H1 (cell line): Measurements from ENCODE around the gene WNT11. TPM values are rescaled to one million over a fixed set of nuclear protein-coding genes. Genes with fewer than 3 reads are reported as not detected.

Experiments used
- CTCF ChIA-PET: fragments of 300-600 bp; sonication (Branson Sonifier 250); formaldehyde crosslinking; loops from one replicate; lab custom pipeline; 2021; ENCODE audit not compliant: partially characterized antibody; lab: Charles Lee
- POLR2A ChIA-PET: fragments of 300-600 bp; sonication (Branson Sonifier 250); formaldehyde crosslinking; loops from one replicate; lab custom pipeline; 2021; ENCODE audit warnings: inconsistent platforms; ENCODE audit not compliant: partially characterized antibody; lab: Charles Lee
- DNase-seq, 2 experiments: peaks; one replicate each; pipeline versions ENCODE4 v3.0.0 to v3.0.0-alpha.2; 2010 to 2022; ENCODE audit warnings: low spot score in 2 of 2, low read depth in 1 of 2, mixed read lengths in 1 of 2
- FAIRE-seq: peaks from 2 replicates; lab custom pipeline; 2011; peaks lifted over from hg19 to GRCh38; lab: Jason Lieb, UNC
- H2AFZ ChIP-seq: 2 replicates; pipeline ENCODE4 v1.8.1; 2012; ENCODE audit warnings: low read length, inconsistent platforms
- H2AK5ac ChIP-seq: 2 replicates; pipeline ENCODE4 v1.6.1; 2013; ENCODE audit warnings: low read depth, low read length
- H2BK120ac ChIP-seq: replicated peaks from 2 replicates; pipeline ENCODE3; 2013; ENCODE audit warnings: low read depth, low read length, inconsistent platforms
- H2BK12ac ChIP-seq: 2 replicates; pipeline ENCODE4 v1.6.1; 2013; ENCODE audit warnings: low read depth, low read length
- H2BK15ac ChIP-seq: 2 replicates; pipeline ENCODE4 v1.6.1; 2013; ENCODE audit warnings: low read length
- H2BK20ac ChIP-seq: 2 replicates; pipeline ENCODE4 v1.6.1; 2013; ENCODE audit warnings: low read length
- H2BK5ac ChIP-seq: 2 replicates; pipeline ENCODE4 v1.6.1; 2013; ENCODE audit warnings: low read depth, low read length
- H3K14ac ChIP-seq: 2 replicates; pipeline ENCODE4 v1.6.1; 2013; ENCODE audit warnings: inconsistent platforms; ENCODE audit not compliant: insufficient read length
- H3K18ac ChIP-seq: 2 replicates; pipeline ENCODE4 v1.6.1; 2013; ENCODE audit warnings: low read length; ENCODE audit errors: extremely low read depth
- H3K23ac ChIP-seq: 2 replicates; pipeline ENCODE4 v1.6.1; 2013; ENCODE audit warnings: inconsistent platforms; ENCODE audit not compliant: insufficient read length
- H3K23me2 ChIP-seq: 2 replicates; pipeline ENCODE4 v1.6.1; 2013; ENCODE audit warnings: low read depth, low read length
- H3K27ac ChIP-seq: 2 replicates; pipeline ENCODE4 v1.6.1; 2011; ENCODE audit warnings: low read depth, low read length, inconsistent platforms
- H3K27me3 ChIP-seq, 4 experiments: replicated peaks in 1 of 4; 1 replicate in 1 of 4; 2 replicates in 3 of 4; pipeline versions ENCODE4 v1.6.1 to v1.8.1; 2011 to 2013; ENCODE audit warnings: low read length in 3 of 4, mild to moderate bottlenecking in 3 of 4, inconsistent platforms in 2 of 4, mixed read lengths in 2 of 4, moderate library complexity in 1 of 4; ENCODE audit not compliant: control insufficient read depth in 3 of 4, insufficient read depth in 3 of 4; ENCODE audit errors: extremely low read depth in 1 of 4
- H3K36me3 ChIP-seq, 4 experiments: 2 replicates each; pipeline versions ENCODE4 v1.6.1 to v1.8.1; 2011 to 2013; ENCODE audit warnings: mild to moderate bottlenecking in 4 of 4, low read length in 3 of 4, moderate library complexity in 2 of 4, control low read depth in 1 of 4, inconsistent platforms in 1 of 4; ENCODE audit not compliant: insufficient read depth in 4 of 4, control insufficient read depth in 2 of 4
- H3K4ac ChIP-seq: replicated peaks from 2 replicates; pipeline ENCODE3; 2013; ENCODE audit warnings: low read length, low read depth, mixed read lengths, inconsistent platforms; ENCODE audit not compliant: insufficient read length
- H3K4me1 ChIP-seq, 4 experiments: replicated peaks in 1 of 4; 1 replicate in 1 of 4; 2 replicates in 3 of 4; pipeline versions ENCODE4 v1.6.1 to v1.8.1; 2011 to 2013; ENCODE audit warnings: low read length in 3 of 4, inconsistent platforms in 2 of 4, mixed read lengths in 1 of 4; ENCODE audit not compliant: insufficient read depth in 4 of 4, control insufficient read depth in 3 of 4
- H3K4me2 ChIP-seq, 2 experiments: 2 replicates each; pipeline versions ENCODE4 v1.6.1 to v1.8.1; 2011 to 2013; ENCODE audit warnings: low read depth in 2 of 2, low read length in 2 of 2, control low read depth in 1 of 2, inconsistent platforms in 1 of 2, mild to moderate bottlenecking in 1 of 2; ENCODE audit not compliant: insufficient read depth in 1 of 2
- H3K4me3 ChIP-seq, 4 experiments: fragments of 200-600, 300-600 bp in 1 of 4; sonication (generic), shearing (Covaris generic), sonication (Bioruptor Twin) in 1 of 4; 2 replicates each; pipeline versions ENCODE4 v1.5.1 to v1.8.1; 2011 to 2016; ENCODE audit warnings: low read length in 4 of 4, low read depth in 3 of 4, control low read depth in 2 of 4, inconsistent platforms in 2 of 4, mild to moderate bottlenecking in 2 of 4, mixed read lengths in 1 of 4, moderate library complexity in 1 of 4; ENCODE audit not compliant: insufficient read depth in 2 of 4; ENCODE audit errors: extremely low read depth in 1 of 4
- H3K56ac ChIP-seq: replicated peaks from 2 replicates; pipeline ENCODE3; 2013; ENCODE audit warnings: low read depth, mild to moderate bottlenecking, mixed read lengths, low read length, inconsistent platforms; ENCODE audit not compliant: insufficient read length
- H3K79me1 ChIP-seq: 2 replicates; pipeline ENCODE4 v1.6.1; 2013; ENCODE audit warnings: low read depth, low read length, control low read depth
- H3K79me2 ChIP-seq, 2 experiments: 2 replicates each; pipeline versions ENCODE4 v1.6.1 to v1.8.1; 2012 to 2013; ENCODE audit warnings: low read length in 2 of 2, mild to moderate bottlenecking in 2 of 2, inconsistent platforms in 1 of 2; ENCODE audit not compliant: insufficient read depth in 2 of 2, control insufficient read depth in 1 of 2
- H3K9ac ChIP-seq, 4 experiments: replicated peaks in 1 of 4; 1 replicate in 1 of 4; 2 replicates in 3 of 4; pipeline versions ENCODE4 v1.6.1 to v1.8.1; 2011 to 2013; ENCODE audit warnings: low read depth in 3 of 4, low read length in 3 of 4, control low read depth in 2 of 4, mild to moderate bottlenecking in 2 of 4, moderate library complexity in 2 of 4, inconsistent platforms in 1 of 4; ENCODE audit errors: extremely low read depth in 1 of 4
- H3K9me3 ChIP-seq, 2 experiments: 2 replicates each; pipeline versions ENCODE4 v1.6.1 to v1.8.1; 2012 to 2013; ENCODE audit warnings: mild to moderate bottlenecking in 2 of 2, moderate library complexity in 2 of 2, control low read depth in 1 of 2, inconsistent platforms in 1 of 2, low read depth in 1 of 2, low read length in 1 of 2, mixed read lengths in 1 of 2; ENCODE audit not compliant: insufficient read depth in 2 of 2
- H4K20me1 ChIP-seq, 2 experiments: replicated peaks in 1 of 2; 2 replicates each; pipeline versions ENCODE3 to v1.8.1; 2011 to 2013; ENCODE audit warnings: inconsistent platforms in 2 of 2, low read length in 2 of 2, mild to moderate bottlenecking in 1 of 2; ENCODE audit not compliant: insufficient read depth in 2 of 2, control insufficient read depth in 1 of 2
- H4K5ac ChIP-seq: 2 replicates; pipeline ENCODE4 v1.6.1; 2013; ENCODE audit warnings: low read length, low read depth, mixed read lengths, inconsistent platforms; ENCODE audit not compliant: insufficient read length
- H4K8ac ChIP-seq: 2 replicates; pipeline ENCODE4 v1.8.0; 2013; ENCODE audit warnings: mild to moderate bottlenecking, moderate library complexity, low read length, inconsistent platforms; ENCODE audit not compliant: insufficient read depth; ENCODE audit errors: extremely low read depth
- H4K91ac ChIP-seq: replicated peaks from 2 replicates; pipeline ENCODE3; 2013; ENCODE audit warnings: low read length, mixed read lengths, inconsistent platforms; ENCODE audit not compliant: insufficient read length
- ASH2L ChIP-seq: fragments of 200-600, 300-600 bp; sonication (generic); IDR thresholded peaks from one replicate; pipeline ENCODE4 v1.7.1; 2017; ENCODE audit warnings: low read length
- ATF2 ChIP-seq: IDR thresholded peaks from 2 replicates; pipeline ENCODE4 v1.6.1; 2012; ENCODE audit warnings: low read length, inconsistent platforms
- ATF3 ChIP-seq: IDR thresholded peaks from 2 replicates; pipeline ENCODE4 v1.6.1; 2011; ENCODE audit warnings: low read depth, mild to moderate bottlenecking, low read length; ENCODE audit not compliant: insufficient read depth
- CREB1 ChIP-seq: IDR thresholded peaks from 2 replicates; pipeline ENCODE4 v1.6.1; 2012; ENCODE audit warnings: inconsistent platforms
- EP300 ChIP-seq, 2 experiments: IDR thresholded peaks; 1 replicate in 1 of 2; 2 replicates in 1 of 2; pipeline ENCODE4 v1.6.1; 2011 to 2012; ENCODE audit warnings: low read depth in 2 of 2, low read length in 2 of 2, mild to moderate bottlenecking in 2 of 2, borderline replicate concordance in 1 of 2, inconsistent platforms in 1 of 2, moderate library complexity in 1 of 2
- GTF2F1 ChIP-seq: IDR thresholded peaks from 2 replicates; pipeline ENCODE4 v1.6.1; 2012; ENCODE audit warnings: low read depth, low read length, improper control_type of control experiment, borderline replicate concordance
- KDM4A ChIP-seq: IDR thresholded peaks from one replicate; pipeline ENCODE4 v1.7.1; 2012; ENCODE audit warnings: low read depth, mild to moderate bottlenecking, moderate library complexity, low read length, inconsistent platforms; ENCODE audit not compliant: severe bottlenecking
- PHF8 ChIP-seq: fragments of 200-600 bp; sonication (generic); conservative IDR thresholded peaks from 2 replicates; pipeline ENCODE4 v1.7.1; 2012; ENCODE audit warnings: low read depth, mild to moderate bottlenecking, inconsistent platforms, low read length, moderate library complexity
- SIX5 ChIP-seq: IDR thresholded peaks from 2 replicates; pipeline ENCODE4 v1.6.1; 2011; ENCODE audit warnings: mild to moderate bottlenecking, low read depth, low read length
- WGBS, 2 experiments: shearing (Covaris generic) in 1 of 2; methylation state at CpG; one replicate each; pipeline versions ENCODE4 v1.1.6 to v1.1.7; 2013 to 2015; ENCODE audit warnings: low lambda C conversion rate in 2 of 2, mixed read lengths in 2 of 2, inconsistent platforms in 1 of 2, low coverage in 1 of 2, missing lambda C conversion rate in 1 of 2; ENCODE audit not compliant: insufficient replicate concordance in 2 of 2, insufficient coverage in 1 of 2, insufficient read length in 1 of 2; ENCODE audit errors: extremely low coverage in 1 of 2, missing lambda C conversion rate in 1 of 2; 5-methylcytosine and 5-hydroxymethylcytosine counted together
- polyA plus RNA-seq, 7 experiments: library from polyadenylated mRNA; depleted of rRNA in 3 of 7; stranded (reverse) in 5 of 7; unstranded in 2 of 7; fragments of >200 nt in 5 of 7; fragments of 200-250 nt in 2 of 7; gene quantifications; 1 replicate in 5 of 7; 2 replicates in 1 of 7; 4 replicates in 1 of 7; pipeline versions ENCODE4 v1.2.1 to v1.2.3, GENCODE V29; 2011 to 2013; ENCODE audit warnings: missing spikeins in 2 of 7, mixed read lengths in 2 of 7
- total RNA-seq: library from RNA; stranded (reverse); fragmentation: NEBNext Ultra II Directional; extraction: Animal tissue kit (Norgen Biotek cat#: 25700); gene quantifications from 2 replicates; pipeline ENCODE4 v1.2.1, GENCODE V29; 2021

WNT11 gene
- total and polyA plus RNA-seq, 2 of the 8 experiments (the other 6 are each of a cell fraction or from before 2014, with no cell fraction given), result 0.11 to 0.45 TPM

DNA sequence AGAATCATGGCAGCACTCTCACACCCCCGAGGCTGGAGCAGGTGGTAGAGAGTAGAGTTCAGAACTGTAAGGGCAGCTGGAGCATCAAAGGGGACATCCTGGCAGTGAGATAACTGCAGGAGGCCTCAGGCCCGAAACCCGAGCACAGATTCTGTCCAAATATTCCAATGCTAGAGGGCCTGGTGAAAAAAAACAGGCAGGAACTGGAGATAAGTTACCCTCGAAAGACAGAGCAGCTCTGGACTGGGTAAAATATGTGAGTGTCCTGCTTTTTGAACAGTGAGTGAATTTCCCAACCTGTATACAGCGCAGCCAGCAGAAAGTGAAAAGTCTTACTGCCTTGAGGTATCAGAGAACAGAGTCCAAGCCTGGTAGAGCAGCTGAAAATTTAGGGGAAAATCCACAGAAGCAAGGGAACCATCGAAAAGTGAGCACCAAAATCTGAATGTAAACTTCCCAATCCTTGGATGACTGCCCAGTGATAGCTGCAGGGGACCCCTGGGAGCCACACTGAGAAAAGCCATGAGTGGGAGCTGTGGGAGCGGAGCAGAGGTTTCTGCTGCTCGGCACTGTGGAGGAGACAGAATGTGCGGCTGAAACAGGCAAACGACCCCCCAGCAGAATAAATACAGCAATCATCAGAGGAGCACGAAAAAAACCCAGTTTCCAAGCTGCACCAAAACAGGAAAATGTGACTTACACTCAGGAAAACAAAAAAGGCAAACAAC, 50.6 kb downstream of the WNT11 start:
- no peak overlapping the region for H3K9ac ChIP-seq
- H3K4me1 ChIP-seq, result peaks cover 0 to 3% (median 2%) of the 10 kb centered on the region in 4 experiments; a peak in 2 of 7 replicates
- H3K4me2 ChIP-seq, result no peak overlapping the region
- no peak overlapping the region for H2BK120ac ChIP-seq
- no peak overlapping the region for H3K4ac ChIP-seq
- no peak overlapping the region for H3K4me3 ChIP-seq
- no peak overlapping the region for H4K8ac ChIP-seq
- DNase-seq, result no peak
- no peaks in the 10 kb centered on the region for H3K36me3 ChIP-seq
- H2BK5ac ChIP-seq, result no peak overlapping the region
- WGBS, 2 experiments, result 90% methylated on average over 11 of the region's 11 CpGs; no CpG with 5 or more reads in 1 of the 2 experiments
- H3K79me1 ChIP-seq, result no peaks in the 10 kb centered on the region
- no peak overlapping the region for H2BK15ac ChIP-seq
- no peak overlapping the region for H3K27ac ChIP-seq
- no peak overlapping the region for H2BK12ac ChIP-seq
- H3K9me3 ChIP-seq, result no peaks in the 10 kb centered on the region
- H4K5ac ChIP-seq, result no peak overlapping the region
- no peaks in the 10 kb centered on the region for H3K23me2 ChIP-seq
- H3K27me3 ChIP-seq, result peaks cover 0 to 14% (median 11%) of the 10 kb centered on the region in 4 experiments; a peak in 5 of 7 replicates
- H3K18ac ChIP-seq, result no peak overlapping the region
- ChIA-PET CTCF (interaction anchor here (0.6 to 1.8 kb wide), 5 partner anchors 29 to 351 kb away, joined by 3 to 4 read pairs (median 3); no protein-coding TSS in a partner anchor), POLR2A (no interaction called here)
- H3K79me2 ChIP-seq, result no peaks in the 10 kb centered on the region
- no peak overlapping the region for H2AK5ac ChIP-seq
- H3K14ac ChIP-seq, result no peak overlapping the region
- no peak overlapping the region for H3K56ac ChIP-seq
- H4K20me1 ChIP-seq, result no peaks in the 10 kb centered on the region
- H4K91ac ChIP-seq, result no peak overlapping the region
- H3K23ac ChIP-seq, result no peak overlapping the region
- no peak for FAIRE-seq
- no peak overlapping the region for H2BK20ac ChIP-seq
- H2AFZ ChIP-seq, result no peak overlapping the region
- no peak for TF ChIP-seq ATF3
- no peak for TF ChIP-seq SIX5
- TF ChIP-seq EP300 (IDR thresholded peaks at IDR 0.05; ENCODE audit: borderline replicate concordance in 1 of 2, low read depth in 2 of 2, low read length in 2 of 2), result no peak
- no peak for TF ChIP-seq PHF8
- no peak for TF ChIP-seq KDM4A
- no peak for TF ChIP-seq GTF2F1
- no peak for TF ChIP-seq ATF2
- no peak for TF ChIP-seq CREB1
- no peak for TF ChIP-seq ASH2L
